K562 (cell line): ENCODE measurements around the gene MFSD6. TPM values are rescaled to one million over a fixed set of nuclear protein-coding genes. Genes with fewer than 3 reads are reported as not detected.

Experiments
- ATAC-seq: fragments of 200-7000 bp; cut with Tn5 transposase; 3 replicates; pipeline ENCODE4 v1.9.1; 2020; ENCODE audit warnings: moderate library complexity
- BruUV-seq: library from RNA; stranded (reverse); fragments of 400-500 nt; replicated peaks from 2 replicates; lab custom pipeline; 2021; lab: Mats Ljungman, UMichigan
- CTCF ChIA-PET: fragments of 300-600 bp; formaldehyde crosslinking; extraction: SDS; loops from one replicate; lab custom pipeline; 2021; ENCODE audit warnings: low intra/inter-chr PET ratio; lab: Yijun Ruan, JAX
- POLR2A ChIA-PET: fragments of 300-600, 350-650 bp; sonication (Branson Sonifier 250); formaldehyde crosslinking; extraction: SDS; loops from one replicate; lab custom pipeline; 2021; ENCODE audit warnings: antibody characterized with exemption, inconsistent platforms; lab: Yijun Ruan, JAX
- DNase-seq, 4 experiments: peaks; one replicate each; pipeline versions ENCODE4 v3.0.0 to v3.0.0-alpha.2; 2011 to 2018; ENCODE audit warnings: low spot score in 3 of 4, mixed read lengths in 3 of 4; ENCODE audit errors: extremely low read depth in 1 of 4
- FAIRE-seq: peaks from 2 replicates; lab custom pipeline; 2011; peaks lifted over from hg19 to GRCh38; lab: Jason Lieb, UNC
- H2AFZ ChIP-seq: 2 replicates; pipeline ENCODE4 v1.6.0; 2011; ENCODE audit warnings: low read depth, low read length, control low read depth, inconsistent platforms
- H3K27ac ChIP-seq: fragments of 200-600 bp; 3 replicates; pipeline ENCODE4 v1.8.0; 2011; ENCODE audit warnings: low read depth, mild to moderate bottlenecking, control low read depth, inconsistent platforms, low read length, moderate library complexity, mixed read lengths; ENCODE audit errors: extremely low read depth
- H3K27me3 ChIP-seq, 2 experiments: fragments of 300-600 bp in 1 of 2; 2 replicates in 1 of 2; 3 replicates in 1 of 2; pipeline versions ENCODE4 v1.6.0 to v1.8.0; 2011; ENCODE audit warnings: inconsistent platforms in 2 of 2, low read length in 2 of 2, mild to moderate bottlenecking in 1 of 2, mixed read lengths in 1 of 2, moderate library complexity in 1 of 2; ENCODE audit not compliant: control insufficient read depth in 2 of 2, insufficient read depth in 2 of 2
- H3K36me3 ChIP-seq: fragments of 300-600 bp; 3 replicates; pipeline ENCODE4 v1.8.0; 2011; ENCODE audit warnings: mild to moderate bottlenecking, low read length, inconsistent platforms; ENCODE audit not compliant: control insufficient read depth, insufficient read depth
- H3K4me1 ChIP-seq, 2 experiments: fragments of 200-600 bp in 1 of 2; replicated peaks in 1 of 2; 2 replicates in 1 of 2; 3 replicates in 1 of 2; pipeline versions ENCODE4 v1.5.1 to v1.8.0; 2011; ENCODE audit warnings: inconsistent platforms in 2 of 2, low read length in 2 of 2, mild to moderate bottlenecking in 1 of 2, mixed read lengths in 1 of 2, moderate library complexity in 1 of 2; ENCODE audit not compliant: control insufficient read depth in 2 of 2, insufficient read depth in 2 of 2
- H3K4me2 ChIP-seq: 2 replicates; pipeline ENCODE4 v1.6.1; 2011; ENCODE audit warnings: low read length, control low read depth, inconsistent platforms, mixed read lengths; ENCODE audit not compliant: insufficient read depth
- H3K4me3 ChIP-seq: fragments of 200-600 bp; sonication (generic), shearing (Covaris generic); 2 replicates; pipeline ENCODE4 v1.5.1; 2016; ENCODE audit warnings: control low read depth, inconsistent platforms
- H3K79me2 ChIP-seq: fragments of 200-600 bp; 3 replicates; pipeline ENCODE4 v1.8.0; 2011; ENCODE audit warnings: low read length, inconsistent platforms; ENCODE audit not compliant: control insufficient read depth, insufficient read depth
- H3K9ac ChIP-seq, 2 experiments: 2 replicates each; pipeline versions ENCODE4 v1.6.0 to v1.6.1; 2011; ENCODE audit warnings: low read depth in 2 of 2, low read length in 2 of 2, control low read depth in 1 of 2, inconsistent platforms in 1 of 2, mild to moderate bottlenecking in 1 of 2, mixed read lengths in 1 of 2; ENCODE audit not compliant: insufficient read depth in 1 of 2
- H3K9me1 ChIP-seq: one replicate; pipeline ENCODE4 v1.6.0; 2011; ENCODE audit warnings: inconsistent platforms, mild to moderate bottlenecking, low read length, moderate library complexity; ENCODE audit not compliant: control insufficient read depth, insufficient read depth
- H3K9me3 ChIP-seq: replicated peaks from 2 replicates; pipeline ENCODE4 v1.5.1; 2011; ENCODE audit warnings: low read depth, low read length, inconsistent platforms; ENCODE audit not compliant: control insufficient read depth, insufficient read depth
- H4K20me1 ChIP-seq: replicated peaks from 2 replicates; pipeline ENCODE4 v1.6.1; 2011; ENCODE audit warnings: low read length, inconsistent platforms, mixed read lengths; ENCODE audit not compliant: control insufficient read depth, insufficient read depth
- ATF7 ChIP-seq: fragments of 450-650 bp; IDR thresholded peaks from 2 replicates; pipeline ENCODE4 v1.7.1; 2014; ENCODE audit warnings: mild to moderate bottlenecking, moderate library complexity
- C11orf30 ChIP-seq: fragments of 450-650 bp; IDR thresholded peaks from 2 replicates; pipeline ENCODE4 v1.6.1; 2016; ENCODE audit warnings: low read depth, mild to moderate bottlenecking
- CEBPB ChIP-seq: fragments of 450-650 bp; IDR thresholded peaks from 2 replicates; pipeline ENCODE4 v1.6.1; 2016; ENCODE audit warnings: missing genetic modification characterization, missing compliant biosample characterization
- CEBPG ChIP-seq, 3 experiments: fragments of 200-800 bp in 1 of 3; sonication (Bioruptor generic) in 1 of 3; sonication (generic) in 1 of 3; formaldehyde crosslinking in 1 of 3; IDR thresholded peaks in 2 of 3; conservative IDR thresholded peaks in 1 of 3; 2 replicates each; pipeline versions ENCODE4 v1.6.1 to v1.8.0; 2016 to 2022; ENCODE audit warnings: missing compliant biosample characterization in 2 of 3, missing genetic modification characterization in 2 of 3, mild to moderate bottlenecking in 1 of 3, missing genetic modification reagents in 1 of 3
- DMBX1 ChIP-seq: fragments of 250-450 bp; sonication (Bioruptor Pico); IDR thresholded peaks from 2 replicates; pipeline ENCODE4 v1.8.0; 2022; ENCODE audit warnings: inconsistent platforms, mild to moderate bottlenecking, moderate library complexity, borderline replicate concordance
- EP400 ChIP-seq: fragments of 450-650 bp; IDR thresholded peaks from 2 replicates; pipeline ENCODE4 v1.6.1; 2017; ENCODE audit warnings: antibody characterized with exemption, mild to moderate bottlenecking, moderate library complexity
- ESRRA ChIP-seq: fragments of 450-650 bp; IDR thresholded peaks from 2 replicates; pipeline ENCODE4 v1.6.1; 2014; ENCODE audit warnings: low read depth, mild to moderate bottlenecking, moderate library complexity, borderline replicate concordance
- ESRRB ChIP-seq: fragments of 250-450 bp; sonication (Bioruptor Pico); IDR thresholded peaks from 2 replicates; pipeline ENCODE4 v1.5.0; 2020; ENCODE audit warnings: mild to moderate bottlenecking, moderate library complexity, borderline replicate concordance
- RFX1 ChIP-seq: fragments of 450-650 bp; IDR thresholded peaks from 2 replicates; pipeline ENCODE4 v1.6.1; 2016; ENCODE audit warnings: mild to moderate bottlenecking, moderate library complexity
- SP1 ChIP-seq: sonication (generic); formaldehyde crosslinking; IDR thresholded peaks from 2 replicates; pipeline ENCODE4 v1.8.1; 2022; ENCODE audit warnings: mild to moderate bottlenecking, missing genetic modification reagents
- ZFP30 ChIP-seq: fragments of 250-450 bp; sonication (Bioruptor Pico); IDR thresholded peaks from 2 replicates; pipeline ENCODE4 v1.8.0; 2022; ENCODE audit warnings: moderate library complexity, mild to moderate bottlenecking, inconsistent platforms, borderline replicate concordance
- ZKSCAN8 ChIP-seq: fragments of 200-800 bp; sonication (Bioruptor generic); IDR thresholded peaks from 2 replicates; pipeline ENCODE4 v1.6.1; 2016; ENCODE audit warnings: missing genetic modification characterization, missing compliant biosample characterization
- ZSCAN29 ChIP-seq: fragments of 450-650 bp; IDR thresholded peaks from 2 replicates; pipeline ENCODE4 v1.6.1; 2017
- WGBS: fragments of 100-300 bp; shearing (Covaris generic); methylation state at CpG from one replicate; pipeline ENCODE4 v1.1.6; 2016; ENCODE audit warnings: low coverage, mixed read lengths; ENCODE audit not compliant: insufficient coverage; ENCODE audit errors: missing lambda C conversion rate; 5-methylcytosine and 5-hydroxymethylcytosine counted together
- in situ Hi-C: fragments of 300-500 bp; cut with MboI; formaldehyde crosslinking; loops from 4 replicates; pipeline ENCODE4 v1.15.0; 2018; ENCODE audit warnings: inconsistent platforms, mixed read lengths
- intact Hi-C: fragments of 100-400 bp; cut with micrococcal nuclease; formaldehyde crosslinking; loops from 2 replicates; pipeline ENCODE4 v1.14.2; 2022
- polyA plus RNA-seq, 8 experiments: library from polyadenylated mRNA; depleted of rRNA in 4 of 8; stranded (reverse) in 5 of 8; unstranded in 3 of 8; fragments of >200 nt; fragmentation: Nextera tagmentation in 2 of 8; fragmentation: Illumina TruSeq in 1 of 8; extraction: Ambion mirVana in 2 of 8; extraction: Trizol in 1 of 8; gene quantifications; 2 replicates each; pipeline versions ENCODE4 v1.2.1 to v1.2.3, GENCODE V29; 2011 to 2014; ENCODE audit warnings: inconsistent platforms in 1 of 8, missing spikeins in 1 of 8
- total RNA-seq, 7 experiments: library from RNA; depleted of rRNA in 6 of 7; stranded (reverse); fragments of >200 nt in 6 of 7; fragmentation: Illumina TruSeq in 2 of 7; extraction: Trizol in 2 of 7; gene quantifications; 2 replicates each; pipeline versions ENCODE4 v1.2.1 to v1.2.3, GENCODE V29; 2011 to 2021; ENCODE audit warnings: low replicate concordance in 1 of 7
- TF ChIP-seq, protein P1 (sequence below): fragments of 250-450 bp; sonication (Bioruptor Pico); IDR thresholded peaks from 2 replicates; pipeline ENCODE4 v1.4.0; 2020; ENCODE audit warnings: mild to moderate bottlenecking, moderate library complexity
- TF ChIP-seq, protein P2 (sequence below): fragments of 450-650 bp; IDR thresholded peaks from 2 replicates; pipeline ENCODE4 v1.6.1; 2016
- TF ChIP-seq, protein P3 (sequence below), 2 experiments: fragments of 450-650 bp in 1 of 2; sonication (generic) in 1 of 2; formaldehyde crosslinking in 1 of 2; IDR thresholded peaks in 1 of 2; conservative IDR thresholded peaks in 1 of 2; 2 replicates each; pipeline versions ENCODE4 v1.6.1 to v1.8.1; 2016 to 2023; ENCODE audit warnings: mild to moderate bottlenecking in 2 of 2, moderate library complexity in 2 of 2, inconsistent platforms in 1 of 2, missing genetic modification reagents in 1 of 2

The MFSD6 gene
- total and polyA plus RNA-seq, 9 of the 15 experiments (the other 6 are each of a cell fraction or from before 2014, with no cell fraction given): 1.1 to 7.9 (median 4.4) TPM

DNA sequence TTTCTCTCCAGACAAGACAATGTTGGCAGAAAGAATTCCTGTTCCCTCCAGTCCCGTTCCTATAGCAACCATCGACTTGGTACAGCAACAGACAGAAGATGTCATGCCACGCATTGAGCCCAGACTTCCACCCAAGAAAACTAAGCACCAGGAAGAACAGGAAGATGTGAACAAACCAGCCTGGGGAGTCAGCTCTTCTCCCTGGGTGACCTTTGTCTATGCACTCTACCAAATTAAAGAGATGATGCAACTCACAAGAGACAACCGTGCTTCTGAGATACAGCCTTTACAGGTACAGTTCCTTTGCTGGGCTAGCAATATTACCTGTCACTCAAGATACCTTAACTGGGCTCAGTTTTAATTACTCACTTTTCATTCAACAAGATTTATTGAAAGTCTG lies 89.3 kb downstream of the MFSD6 start:
- in situ Hi-C loops: no loop called here
- Histone ChIP-seq H3K4me1 (peaks cover 4% of the 10 kb centered on the region in 2 experiments; a peak in 2 of 5 replicates), H3K9me1 (no peaks in the 10 kb centered on the region), H3K36me3 (no peaks in the 10 kb centered on the region), H3K4me2 (no peak overlapping the region), H3K79me2 (no peaks in the 10 kb centered on the region), H2AFZ (no peak overlapping the region), H3K9ac (no peak overlapping the region), H3K27me3 (no peaks in the 10 kb centered on the region), H3K4me3 (no peak overlapping the region), H3K9me3 (no peaks in the 10 kb centered on the region), H3K27ac (no peak overlapping the region), H4K20me1 (no peaks in the 10 kb centered on the region)
- ATAC-seq (peak; percentile 85), FAIRE-seq (no peak), DNase-seq (peak in 1 of 4 experiments; percentile 8)
- WGBS: 65% methylated on average over 2 of the region's 4 CpGs
- no TSS peak for BruUV-seq
- ChIA-PET POLR2A (no interaction called here), CTCF (no interaction called here)
- TF ChIP-seq ATF7 (peak; percentile 35; the same call in 1 of the 2 replicates), RFX1 (peak; percentile 65), ESRRB (CRISPR knock-in tag) (no peak), ZFP30 (no peak), ZSCAN29 (no peak), C11orf30 (no peak), DMBX1 (CRISPR knock-in tag) (peak; percentile 22; the same call in 1 of the 2 replicates), ESRRA (0 out of 2 replicates have a peak, but pooled peaks have one; percentile 26), ZKSCAN8 (CRISPR knock-in tag) (no peak), EP400 (0 out of 2 replicates have a peak, but pooled peaks have one; percentile 14), SP1 (CRISPR knock-in tag) (no peak), CEBPB (tag) (0 out of 2 replicates have a peak, but pooled peaks have one; percentile 27), CEBPG (CRISPR knock-in tag; IDR thresholded peaks at IDR 0.05) (peak; percentile 68; the same call in 1 of the 2 replicates), CEBPG (tag; conservative IDR thresholded peaks at IDR 0.05 in 1 of 2, IDR thresholded peaks at IDR 0.05 in 1 of 2) (peak in 1 of 2 experiments; percentile 71; a peak in 2 of 4 replicates)
- TF ChIP-seq, protein P1, sequence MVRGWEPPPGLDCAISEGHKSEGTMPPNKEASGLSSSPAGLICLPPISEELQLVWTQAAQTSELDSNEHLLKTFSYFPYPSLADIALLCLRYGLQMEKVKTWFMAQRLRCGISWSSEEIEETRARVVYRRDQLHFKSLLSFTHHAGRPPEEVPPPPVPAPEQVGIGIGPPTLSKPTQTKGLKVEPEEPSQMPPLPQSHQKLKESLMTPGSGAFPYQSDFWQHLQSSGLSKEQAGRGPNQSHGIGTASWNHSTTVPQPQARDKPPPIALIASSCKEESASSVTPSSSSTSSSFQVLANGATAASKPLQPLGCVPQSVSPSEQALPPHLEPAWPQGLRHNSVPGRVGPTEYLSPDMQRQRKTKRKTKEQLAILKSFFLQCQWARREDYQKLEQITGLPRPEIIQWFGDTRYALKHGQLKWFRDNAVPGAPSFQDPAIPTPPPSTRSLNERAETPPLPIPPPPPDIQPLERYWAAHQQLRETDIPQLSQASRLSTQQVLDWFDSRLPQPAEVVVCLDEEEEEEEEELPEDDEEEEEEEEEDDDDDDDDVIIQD (CRISPR knock-in tag): no peak
- TF ChIP-seq, protein P2, sequence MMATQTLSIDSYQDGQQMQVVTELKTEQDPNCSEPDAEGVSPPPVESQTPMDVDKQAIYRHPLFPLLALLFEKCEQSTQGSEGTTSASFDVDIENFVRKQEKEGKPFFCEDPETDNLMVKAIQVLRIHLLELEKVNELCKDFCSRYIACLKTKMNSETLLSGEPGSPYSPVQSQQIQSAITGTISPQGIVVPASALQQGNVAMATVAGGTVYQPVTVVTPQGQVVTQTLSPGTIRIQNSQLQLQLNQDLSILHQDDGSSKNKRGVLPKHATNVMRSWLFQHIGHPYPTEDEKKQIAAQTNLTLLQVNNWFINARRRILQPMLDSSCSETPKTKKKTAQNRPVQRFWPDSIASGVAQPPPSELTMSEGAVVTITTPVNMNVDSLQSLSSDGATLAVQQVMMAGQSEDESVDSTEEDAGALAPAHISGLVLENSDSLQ: peak; percentile 70
- TF ChIP-seq, protein P3, sequence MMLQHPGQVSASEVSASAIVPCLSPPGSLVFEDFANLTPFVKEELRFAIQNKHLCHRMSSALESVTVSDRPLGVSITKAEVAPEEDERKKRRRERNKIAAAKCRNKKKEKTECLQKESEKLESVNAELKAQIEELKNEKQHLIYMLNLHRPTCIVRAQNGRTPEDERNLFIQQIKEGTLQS (IDR thresholded peaks at IDR 0.05): peak; percentile 82
- TF ChIP-seq, protein P3 (CRISPR knock-in tag; conservative IDR thresholded peaks at IDR 0.05): no peak
- intact Hi-C loops: loop anchor here (5.0 kb wide), 1 partner anchor 75 kb away; no protein-coding TSS in a partner anchor
